NCI-H446 (cell line): ENCODE data around the gene ARL17A.
"Not testable (repeated sequence)": the region's sequence is repeated elsewhere in the genome, so short reads cannot be mapped to it uniquely, and the experiment has no call there.

ENCODE experiments used
- DNase-seq, 2 experiments: peaks; one replicate each; lab custom pipeline; 2025; lab: John Stamatoyannopoulos, UW

The ARL17A gene

DNA sequence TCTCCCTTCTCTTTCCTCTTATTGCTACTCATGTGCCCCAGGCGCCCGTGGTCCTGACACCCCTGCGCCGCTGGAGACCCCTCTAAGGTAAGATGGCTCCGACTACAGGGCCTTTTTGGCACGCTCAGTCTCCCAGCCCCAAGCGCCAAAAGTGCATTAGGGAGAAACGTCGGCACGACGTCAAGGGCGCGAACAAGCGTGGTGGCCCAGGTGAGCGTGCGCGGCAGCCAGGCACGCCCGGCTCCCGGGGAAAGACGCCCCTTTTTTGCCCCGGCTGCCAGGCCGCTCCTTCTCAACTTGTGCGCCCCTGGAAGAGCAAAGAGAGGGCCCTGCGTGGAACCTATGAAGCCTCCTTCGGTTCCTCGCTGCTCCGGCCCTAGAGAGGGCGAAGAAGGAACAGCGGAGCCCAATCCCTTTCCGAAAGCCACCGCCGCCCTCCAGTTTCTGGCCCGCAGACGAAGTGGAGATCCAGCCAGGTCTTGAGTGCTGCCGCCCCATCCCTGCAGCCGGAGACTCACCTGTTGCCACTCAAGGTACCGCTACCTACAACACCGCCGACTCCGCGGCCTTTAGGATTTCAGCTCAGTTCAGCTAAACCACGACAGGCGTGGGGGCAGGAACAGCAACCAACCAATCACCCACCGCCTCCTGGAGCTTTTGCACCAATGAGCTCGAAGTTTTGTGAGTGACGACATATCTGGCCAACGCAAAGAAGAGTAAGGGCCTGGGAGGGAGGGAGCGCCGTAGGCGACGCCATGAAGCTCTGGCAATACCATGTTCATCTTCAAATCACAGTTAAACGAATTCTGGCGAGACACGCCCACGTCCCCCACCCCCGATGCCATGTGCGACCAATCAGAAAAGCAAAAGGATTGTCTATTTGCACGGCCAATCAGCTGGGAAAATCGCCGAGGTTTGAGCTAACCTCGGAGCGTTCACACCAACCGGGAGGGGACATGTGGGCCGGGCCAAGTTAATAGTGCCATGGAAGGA lies at the start of gene ARL17A:
ARL17A (minus strand) TSS at position 609 of the 993 bp plus-strand sequence. CDS start 3,369 bp downstream, outside the sequence.
- not testable (repeated sequence) for DNase-seq

DNA sequence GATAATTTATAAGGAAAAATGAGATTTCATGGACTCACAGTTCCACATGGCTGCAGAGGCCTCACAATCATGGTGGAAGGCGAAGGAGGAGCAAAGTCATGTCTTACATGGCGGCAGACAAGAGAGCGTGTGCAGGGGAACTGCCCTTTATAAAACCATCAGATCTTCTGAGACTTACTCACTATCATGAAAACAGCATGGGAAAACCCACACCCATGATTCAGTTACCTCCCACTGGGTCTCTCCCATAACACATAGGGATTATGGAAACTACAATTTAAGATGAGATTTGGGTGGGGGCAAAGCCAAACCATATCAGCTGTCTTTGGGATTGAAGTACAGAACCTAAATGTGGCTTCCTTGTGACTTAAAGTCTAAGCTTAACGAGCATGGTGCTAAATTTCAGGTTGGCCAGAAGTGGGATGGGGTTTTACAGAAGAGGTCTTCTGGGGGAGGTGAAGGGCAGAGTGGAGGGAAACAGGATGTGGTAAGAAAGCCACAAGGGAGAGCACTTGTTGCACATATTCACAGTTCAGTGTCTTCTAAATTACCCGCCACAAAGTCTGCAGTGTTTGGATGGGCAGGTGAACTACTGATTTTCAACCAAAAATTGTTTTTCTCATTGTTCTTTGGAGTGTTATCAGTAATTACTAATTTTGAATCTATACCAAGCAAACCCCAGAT lies 49.4 kb upstream of the ARL17A start:
- DNase-seq: not testable (repeated sequence)

DNA sequence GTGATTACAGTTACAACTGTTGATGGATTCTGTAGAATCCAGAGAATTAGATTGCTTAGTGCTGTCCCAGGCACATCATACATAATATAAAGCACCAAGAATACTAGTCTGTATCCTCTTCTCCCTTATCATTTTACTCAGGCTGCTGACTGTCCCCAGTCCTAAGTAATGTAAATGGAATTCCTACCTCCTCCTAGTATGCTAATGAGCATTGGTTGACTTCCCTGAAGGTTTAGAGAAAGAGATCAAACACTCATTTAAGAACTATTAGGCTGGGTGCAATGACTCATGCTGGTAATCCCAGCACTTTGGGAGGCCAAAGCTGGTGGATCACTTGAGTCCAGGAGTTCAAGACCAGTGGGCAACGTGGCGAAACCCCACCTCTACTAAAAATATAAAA lies 48.0 kb upstream of the ARL17A start:
- not testable (repeated sequence) for DNase-seq

DNA sequence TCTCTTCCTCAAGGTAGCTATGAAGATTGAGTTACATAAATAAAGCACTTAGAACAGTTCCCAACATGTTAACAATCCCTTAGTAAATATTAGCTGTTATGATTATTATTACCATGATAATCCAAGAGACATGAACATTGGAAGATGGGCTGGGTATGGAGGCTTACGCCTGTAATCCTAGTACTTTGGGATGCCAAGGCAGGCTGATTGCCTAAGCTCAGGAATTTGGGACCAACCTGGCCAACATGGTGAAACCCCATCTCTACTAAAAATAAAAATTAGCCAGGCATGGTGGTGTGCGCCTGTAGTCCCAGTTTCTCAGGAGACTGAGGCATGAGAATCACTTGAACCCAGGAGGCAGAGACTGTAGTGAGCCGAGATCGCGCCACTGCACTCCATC lies 45.2 kb upstream of the ARL17A start:
- DNase-seq: not testable (repeated sequence)

DNA sequence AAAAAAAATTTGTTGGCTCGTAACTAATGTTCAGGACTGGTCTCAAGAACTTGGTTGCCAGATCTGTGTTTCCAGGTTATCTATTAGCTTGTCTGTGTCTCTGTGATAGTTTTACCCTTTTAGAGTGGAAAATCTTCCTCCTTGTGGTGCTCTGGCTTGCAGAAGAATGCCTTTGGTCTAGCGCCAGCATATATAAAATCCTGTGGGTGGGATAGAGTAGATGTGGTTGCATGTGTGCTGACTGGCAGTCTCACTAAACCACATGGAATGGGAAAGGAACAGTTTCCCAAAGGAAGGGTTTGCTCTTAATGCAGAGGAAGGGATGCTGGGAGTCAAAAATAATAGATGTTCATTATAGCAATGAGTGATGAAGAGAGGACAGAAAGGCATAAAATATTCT lies 44.3 kb upstream of the ARL17A start:
- not testable (repeated sequence) for DNase-seq

DNA sequence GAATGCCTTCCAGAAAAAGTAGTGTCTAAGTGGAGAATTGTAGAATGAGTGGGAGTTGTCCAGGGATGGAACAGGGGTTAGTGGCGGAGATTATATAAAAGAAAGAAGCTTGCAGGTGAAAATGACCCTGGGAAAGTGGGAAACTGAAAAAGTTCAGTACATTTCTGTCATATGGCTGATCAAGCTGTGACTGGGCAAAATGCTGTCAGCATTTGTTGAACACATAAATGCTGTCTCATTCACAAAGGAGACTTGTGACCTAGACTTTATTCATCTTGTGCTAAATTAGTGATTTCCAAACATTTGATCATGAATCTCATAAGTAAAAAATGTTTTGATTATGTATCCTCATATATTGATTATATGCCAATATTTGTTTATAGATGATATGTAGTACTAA lies 39.5 kb upstream of the ARL17A start:
- DNase-seq: not testable (repeated sequence)

DNA sequence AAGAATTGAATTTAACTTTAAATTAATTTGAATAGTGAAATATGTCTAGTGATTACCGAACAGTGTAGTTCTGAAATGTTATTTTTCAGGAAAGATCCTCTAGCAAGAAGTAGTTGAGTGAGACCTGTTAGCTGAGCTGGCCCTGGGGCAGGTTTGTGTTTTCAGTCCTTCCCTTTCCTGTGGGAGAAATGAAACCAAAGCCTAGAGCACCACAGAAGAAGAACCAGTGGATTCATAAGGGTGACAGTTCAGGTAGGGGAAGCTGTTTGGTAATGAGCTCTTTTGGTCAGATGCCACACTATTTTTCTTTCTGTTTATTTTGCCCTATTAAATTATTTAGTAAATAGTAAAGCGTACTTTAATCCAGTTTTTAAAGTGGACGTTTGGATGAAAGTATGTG lies 37.6 kb upstream of the ARL17A start:
- DNase-seq: not testable (repeated sequence)

DNA sequence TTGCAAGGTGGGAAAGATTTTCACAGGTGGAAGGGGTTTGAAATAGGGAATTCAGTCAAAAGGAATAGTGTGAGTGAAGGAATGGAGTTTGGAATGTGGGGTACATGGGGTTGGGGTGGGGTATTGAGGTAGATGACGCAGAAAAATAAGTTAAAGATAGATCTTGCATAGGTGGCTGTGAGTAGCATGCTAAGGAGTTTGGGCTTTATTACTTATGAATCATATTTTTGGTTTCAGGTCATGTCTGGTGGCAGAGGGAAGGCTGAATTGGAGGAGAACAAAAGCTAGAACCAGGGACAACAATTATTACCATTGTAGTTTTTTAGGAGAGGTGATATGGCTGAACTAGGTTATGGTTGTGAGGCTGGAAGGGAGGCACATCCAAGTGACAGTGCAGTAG lies 34.4 kb upstream of the ARL17A start:
- not testable (repeated sequence) for DNase-seq

DNA sequence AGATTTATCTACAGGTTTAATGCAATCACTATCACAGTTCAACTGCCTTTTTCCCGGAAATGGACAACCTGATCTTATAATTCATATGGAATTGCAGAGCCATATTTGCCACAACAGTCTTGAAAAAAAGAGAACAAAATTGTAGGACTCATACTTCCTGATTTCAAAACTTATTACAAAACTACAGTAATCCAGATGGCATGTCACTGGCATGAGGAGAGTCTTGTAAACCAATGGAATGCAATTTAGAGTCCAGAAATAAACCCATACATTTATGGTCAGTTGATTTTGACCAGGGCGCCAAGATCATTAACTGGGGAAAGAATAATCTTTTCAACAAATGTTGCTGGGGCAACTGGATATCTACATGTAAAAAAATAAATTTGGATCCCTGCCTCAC lies 31.8 kb upstream of the ARL17A start:
- not testable (repeated sequence) for DNase-seq

DNA sequence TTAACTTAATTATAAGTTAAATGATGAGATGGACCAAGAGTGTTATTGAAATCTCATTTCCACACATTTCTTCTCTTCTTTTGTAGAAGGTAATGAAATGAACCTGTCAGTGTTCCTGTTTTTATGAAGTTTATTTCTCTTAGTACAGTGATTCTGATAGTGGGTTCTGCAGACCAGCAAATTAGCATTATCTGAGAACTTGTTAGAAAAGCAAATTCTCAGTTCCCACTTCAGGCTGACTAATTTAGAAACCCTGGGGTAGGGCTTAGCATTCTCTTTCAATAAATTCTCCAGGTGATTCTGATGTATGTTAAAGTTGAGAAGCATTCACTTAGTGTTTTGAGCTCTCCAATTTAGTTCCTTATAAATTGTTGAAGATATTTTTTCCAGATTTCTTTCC lies 23.6 kb upstream of the ARL17A start:
- not testable (repeated sequence) for DNase-seq

DNA sequence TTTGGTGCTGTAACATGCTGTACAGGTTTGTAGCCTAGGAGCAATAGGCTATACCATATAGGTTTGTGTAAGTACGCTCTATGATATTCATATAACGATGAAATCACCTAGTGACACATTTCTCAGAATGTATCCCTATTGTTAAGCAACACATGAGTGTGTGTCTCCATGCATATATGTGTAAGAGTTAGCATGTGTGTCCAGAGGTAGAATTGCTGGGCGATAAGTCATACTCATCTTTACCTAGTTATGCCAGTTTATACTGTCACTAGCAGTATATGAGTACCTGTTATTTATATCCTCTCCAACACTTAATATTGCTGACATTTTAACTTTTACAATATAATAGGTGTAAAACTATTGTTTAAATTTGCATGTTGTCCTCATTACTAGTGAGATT lies 21.3 kb upstream of the ARL17A start:
- not testable (repeated sequence) for DNase-seq

DNA sequence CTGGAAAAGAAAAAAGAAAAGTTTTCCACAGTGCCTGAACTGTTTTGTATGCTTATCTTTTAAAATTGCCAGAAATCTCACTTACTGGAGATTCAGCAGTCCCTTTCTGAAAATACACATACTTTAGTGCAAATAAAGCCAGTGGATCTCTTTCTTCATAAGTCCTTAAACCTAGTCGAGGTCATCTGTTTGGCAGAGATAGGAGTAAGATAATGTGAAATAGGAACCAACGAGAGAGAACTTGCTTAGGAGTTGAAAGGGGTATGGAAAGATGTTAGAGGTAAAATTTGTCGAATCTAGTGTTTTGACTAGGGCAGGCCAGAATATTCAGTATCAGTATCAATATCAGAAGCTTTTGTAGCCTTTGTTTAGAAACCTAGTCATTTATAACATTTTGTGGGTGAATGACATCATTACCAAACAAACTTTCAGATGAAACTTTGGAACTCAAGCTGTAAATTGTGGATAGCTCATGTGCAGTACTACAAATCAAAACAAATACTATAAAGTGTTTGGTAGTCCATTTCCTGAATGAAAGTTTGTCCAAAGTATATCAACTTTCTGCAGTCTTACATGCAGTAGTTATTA lies 18.9 kb upstream of the ARL17A start:
- not testable (repeated sequence) for DNase-seq

DNA sequence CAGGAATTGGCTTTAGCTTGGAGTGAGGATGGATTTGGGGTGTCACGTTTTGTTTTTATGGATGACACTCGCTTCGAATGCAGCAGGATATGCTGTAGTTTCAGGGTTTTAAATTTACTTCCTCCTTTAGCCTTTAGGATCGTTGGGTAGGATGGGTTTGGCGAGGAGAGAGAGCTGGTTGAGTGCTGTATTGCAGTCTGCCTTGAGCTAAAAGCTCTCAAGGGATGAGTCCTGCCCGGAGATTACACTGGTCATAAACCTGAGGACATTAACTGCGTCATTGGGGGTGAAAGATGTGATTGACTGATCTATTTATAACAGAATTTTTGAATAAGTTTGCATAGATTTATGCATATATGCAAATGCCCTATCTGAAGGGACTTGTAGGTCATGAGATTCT lies 11.8 kb upstream of the ARL17A start:
- DNase-seq: not testable (repeated sequence)

DNA sequence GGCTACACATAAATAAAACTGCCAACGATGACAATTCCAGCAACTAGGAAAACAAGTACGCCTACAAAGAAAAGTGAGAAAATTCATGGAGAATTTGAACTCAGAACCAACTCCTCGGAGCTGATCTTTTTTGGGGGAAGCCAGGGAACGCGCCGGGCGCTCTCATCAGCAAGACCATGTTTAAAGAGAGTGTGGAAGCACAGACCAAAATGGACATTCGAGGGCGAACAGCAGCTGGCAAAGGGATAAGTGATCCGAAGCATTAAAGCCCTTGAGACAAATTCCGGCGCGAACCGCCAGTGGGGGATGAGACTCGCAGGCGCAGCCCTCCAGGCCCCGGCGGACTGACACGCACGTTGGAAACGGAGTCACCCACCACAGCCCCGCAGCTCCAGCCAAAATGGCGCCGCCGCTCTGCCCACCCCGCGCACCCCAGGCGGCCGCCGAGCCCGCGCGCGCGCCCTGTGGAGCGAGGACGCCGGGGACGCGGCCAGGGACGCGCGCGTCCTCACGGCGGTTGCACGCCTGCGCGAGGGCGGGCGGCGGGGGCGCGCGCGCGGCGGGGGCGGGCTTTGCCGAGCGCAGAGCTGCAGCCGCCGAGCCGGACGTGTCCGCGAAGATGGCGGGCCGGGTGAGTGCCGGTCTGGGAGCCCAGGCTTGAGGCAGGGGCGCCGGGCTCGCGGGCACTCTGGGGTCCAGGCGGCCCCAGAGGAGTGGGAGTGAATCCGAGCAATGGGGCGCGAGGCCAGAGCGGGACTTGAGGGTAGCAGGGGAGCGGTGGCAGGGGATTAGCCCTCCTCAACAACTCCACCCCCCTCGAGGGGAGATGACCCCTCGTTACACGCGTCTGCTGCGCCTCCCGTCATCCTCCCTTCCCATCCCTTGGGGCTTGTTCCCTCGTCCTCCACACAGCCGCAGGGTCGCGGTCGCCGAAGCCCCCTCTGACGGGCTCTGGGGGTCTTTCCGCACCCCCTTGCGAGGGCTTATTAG lies 11.0 kb upstream of the ARL17A start, which contains the start of gene NSF:
NSF (plus strand) TSS at position 513 of the 990 bp plus-strand sequence; CDS start at position 620, 107 bp downstream.
- DNase-seq: not testable (repeated sequence)

DNA sequence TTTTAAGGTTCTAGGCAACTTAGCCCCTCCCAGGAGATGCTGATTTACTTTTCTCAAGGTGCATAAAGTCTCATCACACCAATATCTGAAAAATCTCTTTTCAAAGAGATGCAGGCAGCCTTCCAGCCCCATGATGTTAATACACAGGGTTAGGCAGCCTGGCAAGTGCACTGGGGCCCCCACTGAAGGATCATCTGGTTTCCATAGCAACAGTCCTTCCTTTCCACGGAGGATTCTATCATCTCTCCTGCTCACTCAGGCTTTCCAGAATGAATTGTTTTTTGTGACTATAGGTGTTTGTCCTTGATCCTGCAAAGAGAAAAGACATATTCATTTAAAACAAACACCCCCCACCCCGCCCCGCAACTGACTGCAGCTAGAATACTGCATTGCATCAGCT lies 6.0 kb upstream of the ARL17A start:
- not testable (repeated sequence) for DNase-seq

DNA sequence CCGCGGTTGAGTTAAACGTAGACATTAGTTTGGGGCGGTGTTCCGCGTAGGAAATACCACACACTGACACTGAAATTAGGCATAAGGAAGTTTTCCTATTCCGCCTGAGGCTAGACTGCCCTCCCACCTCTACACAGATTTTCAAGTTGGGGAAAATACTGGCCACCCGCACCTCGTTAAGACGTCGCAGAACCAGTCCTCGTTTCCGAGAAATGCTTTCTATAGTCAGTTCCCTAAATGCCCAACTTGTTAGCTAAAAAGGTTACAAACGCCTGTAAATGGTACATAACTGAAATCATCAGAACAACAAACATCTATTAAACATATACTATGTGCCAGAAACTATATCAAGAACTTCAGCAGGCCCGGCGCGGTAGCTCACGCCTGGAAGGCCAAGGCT lies 591 bp upstream of the ARL17A start:
- not testable (repeated sequence) for DNase-seq

DNA sequence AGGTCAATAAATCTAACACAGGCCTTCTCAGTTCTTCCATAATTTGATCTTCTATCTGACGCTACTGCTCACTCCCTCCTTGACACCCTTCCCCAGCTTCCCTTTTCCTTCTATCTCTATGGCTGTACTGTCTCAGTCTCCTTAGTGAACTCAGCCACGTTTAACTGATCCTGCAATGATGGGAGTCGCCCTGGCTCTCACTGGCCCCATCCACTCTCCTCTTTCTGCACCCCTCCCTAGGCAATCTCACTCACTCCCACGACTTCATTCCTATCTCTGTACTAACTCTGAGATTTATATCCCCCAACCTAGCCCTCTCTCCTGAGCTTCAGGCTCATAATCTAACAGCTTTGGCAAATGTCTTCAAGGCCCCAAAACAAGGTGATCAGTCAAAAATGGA lies 7.7 kb downstream of the ARL17A start:
- DNase-seq: not testable (repeated sequence)

DNA sequence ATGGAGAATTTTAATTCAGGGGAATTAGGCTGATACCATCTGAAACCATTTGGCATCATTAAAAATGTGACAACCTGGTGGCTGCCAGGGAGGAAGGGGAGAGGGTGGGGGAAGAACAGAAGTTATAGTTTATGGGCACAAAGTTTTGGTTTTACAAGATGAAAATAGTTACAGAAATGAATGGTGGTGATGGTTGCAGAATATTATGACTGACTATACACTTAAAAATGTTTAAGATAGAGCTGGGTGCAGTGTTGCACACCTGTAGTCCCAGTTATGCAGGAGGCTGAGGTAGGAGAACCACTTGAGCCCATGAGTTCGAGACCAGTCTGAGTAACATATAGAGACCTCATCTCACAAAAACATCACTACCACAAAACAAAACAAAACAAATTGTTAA lies 12.5 kb downstream of the ARL17A start:
- not testable (repeated sequence) for DNase-seq

DNA sequence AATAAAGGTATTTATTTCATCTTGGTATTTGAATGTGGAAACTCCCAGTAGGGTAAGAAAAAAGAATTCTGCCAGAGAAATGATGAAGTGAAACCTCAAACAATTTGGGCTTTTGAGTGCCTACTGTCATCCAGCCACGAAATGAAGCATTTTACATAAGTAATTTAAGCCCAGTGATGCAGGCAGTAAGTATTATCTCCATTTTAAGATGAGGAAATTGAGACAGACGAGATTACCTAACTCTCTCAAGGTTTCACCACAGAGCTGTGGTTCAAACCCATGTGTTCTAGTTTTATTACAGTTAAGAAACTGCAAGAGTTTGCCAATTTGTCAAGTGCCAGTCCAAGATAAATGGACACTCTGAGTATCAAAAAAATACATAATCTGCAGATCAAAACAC lies 13.2 kb downstream of the ARL17A start:
- not testable (repeated sequence) for DNase-seq

DNA sequence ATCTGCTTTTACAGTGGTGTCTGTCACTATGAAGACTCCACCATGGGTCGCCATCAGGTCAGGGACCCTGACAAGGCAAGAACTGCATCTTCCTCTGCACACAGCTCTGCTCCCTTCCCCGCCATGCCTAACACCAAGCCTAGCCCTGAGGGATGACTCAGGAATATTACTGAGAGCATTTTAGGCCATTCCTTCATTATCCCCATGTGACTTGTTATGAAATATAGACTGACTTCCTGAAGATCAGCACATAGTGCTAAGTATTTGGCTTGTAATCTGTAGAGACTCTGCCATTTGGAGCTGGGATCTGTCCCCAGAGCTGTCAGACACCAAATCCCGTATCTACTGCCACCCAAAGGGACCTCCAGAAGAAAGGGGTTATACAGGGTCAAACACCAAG lies 19.4 kb downstream of the ARL17A start:
- not testable (repeated sequence) for DNase-seq

DNA sequence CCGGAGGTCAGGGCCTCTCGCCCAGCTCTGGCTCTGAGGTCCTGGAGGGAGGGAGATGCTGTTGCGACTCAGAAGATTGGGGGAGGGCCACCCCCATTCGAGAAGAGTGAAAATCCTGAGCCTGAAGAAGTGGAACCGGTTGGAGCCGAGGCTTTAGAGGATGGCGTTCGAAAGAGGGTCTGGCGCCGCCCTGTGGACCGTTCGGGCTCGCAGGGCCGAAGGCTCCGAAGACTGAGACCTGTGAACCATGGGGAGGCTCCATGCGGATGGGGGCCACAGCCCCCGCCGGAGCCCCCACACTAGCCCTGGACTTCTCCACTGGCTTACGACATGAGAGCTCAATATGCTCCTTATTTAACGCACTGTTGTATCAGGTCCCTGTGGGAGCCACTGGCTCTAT lies 20.3 kb downstream of the ARL17A start:
- not testable (repeated sequence) for DNase-seq
